Measurements from ENCODE around the gene FOXD4.
"Not testable (repeated sequence)": the region's sequence is repeated elsewhere in the genome, so short reads cannot be mapped to it uniquely, and the experiment has no call there.

DNA sequence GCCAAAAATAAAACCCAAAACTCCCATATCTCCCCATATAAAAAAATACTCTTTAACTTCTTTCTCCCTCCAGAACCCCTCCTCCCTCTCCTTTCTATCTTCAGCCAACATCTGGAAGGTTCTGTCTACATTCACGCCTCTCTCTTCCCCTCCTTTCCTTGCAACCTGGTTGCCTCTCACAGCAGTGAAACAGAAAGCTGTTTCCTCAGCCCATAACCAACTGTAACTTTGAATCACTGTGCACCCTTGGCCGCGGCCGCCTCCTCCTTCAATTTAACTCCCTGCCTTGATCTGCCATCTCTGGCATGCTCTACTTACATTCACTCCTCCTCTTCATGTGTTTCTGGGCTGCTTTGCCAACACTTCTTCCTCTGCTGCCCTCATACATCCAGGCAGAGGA is 23.2 kb downstream of the FOXD4 start:
- TF ChIP-seq CTCF (IDR thresholded peaks at IDR 0.05; ENCODE audit: low read depth, low read length); EZH2phosphoT487 (IDR thresholded peaks at IDR 0.05; ENCODE audit: low read depth): not testable (repeated sequence)
